Measurements from ENCODE around the gene ELFN2. TPM values are rescaled to one million over a fixed set of nuclear protein-coding genes. Genes with fewer than 3 reads are reported as not detected.

The ELFN2 gene
- polyA plus RNA-seq, 1 donor from 2014 or later = not detected

DNA sequence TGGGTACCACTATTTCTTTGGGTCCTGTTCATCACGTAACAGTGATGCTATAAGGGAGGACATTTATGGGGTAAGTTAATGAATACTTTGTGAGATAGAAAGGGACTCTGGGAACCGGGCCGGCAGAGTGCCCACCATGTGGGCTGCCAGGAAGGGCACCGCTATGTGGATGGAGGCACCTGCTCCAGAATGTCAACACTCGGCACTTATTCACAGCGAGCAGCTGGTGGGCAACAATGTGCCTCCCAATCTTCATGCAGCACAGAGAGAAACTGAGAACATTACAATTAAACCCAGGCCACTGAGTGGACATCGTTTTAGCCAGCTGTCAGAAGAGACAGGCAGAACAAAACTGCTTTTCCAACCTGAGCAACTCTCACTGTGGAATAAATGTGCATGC lies 15.8 kb upstream of the ELFN2 start:
- Mint-ChIP-seq H3K9me3 (peaks cover 3 to 8% (median 7%) of the 10 kb centered on the region in 3 donors), H3K27me3 (peaks cover 9% of the 10 kb centered on the region), H3K4me3 (no peak overlapping the region), H3K27ac (no peak overlapping the region), H3K4me1 (peaks cover 0 to 4% (median 0%) of the 10 kb centered on the region in 3 donors), H3K36me3 (peaks cover 4% of the 10 kb centered on the region)

DNA sequence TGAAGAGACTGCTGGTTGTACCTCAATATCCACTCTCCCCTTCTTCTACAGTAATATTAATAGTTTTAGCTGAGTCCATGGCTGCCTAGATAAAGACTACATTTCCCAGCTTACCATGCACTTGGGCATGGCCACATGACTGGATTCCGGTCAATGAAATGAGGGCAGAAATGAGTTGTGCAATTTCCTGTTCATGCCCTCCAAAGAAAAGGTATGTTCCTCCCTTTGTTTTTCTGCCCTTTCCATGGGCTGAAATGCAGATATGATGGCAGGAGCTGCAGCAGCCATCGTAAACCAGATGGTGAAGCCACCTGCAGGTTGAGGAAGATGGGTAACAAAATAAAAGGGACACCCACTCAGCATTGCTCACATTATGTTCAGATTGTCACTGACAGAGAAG lies 15.3 kb upstream of the ELFN2 start:
- H3K36me3 Mint-ChIP-seq = peaks cover 4% of the 10 kb centered on the region
- peaks cover 3 to 8% (median 7%) of the 10 kb centered on the region in 3 donors for H3K9me3 Mint-ChIP-seq
- H3K4me3 Mint-ChIP-seq = no peak overlapping the region
- peaks cover 5% of the 10 kb centered on the region for H3K27me3 Mint-ChIP-seq
- peaks cover 0 to 4% (median 0%) of the 10 kb centered on the region in 3 donors for H3K4me1 Mint-ChIP-seq
- H3K27ac Mint-ChIP-seq = no peak overlapping the region

DNA sequence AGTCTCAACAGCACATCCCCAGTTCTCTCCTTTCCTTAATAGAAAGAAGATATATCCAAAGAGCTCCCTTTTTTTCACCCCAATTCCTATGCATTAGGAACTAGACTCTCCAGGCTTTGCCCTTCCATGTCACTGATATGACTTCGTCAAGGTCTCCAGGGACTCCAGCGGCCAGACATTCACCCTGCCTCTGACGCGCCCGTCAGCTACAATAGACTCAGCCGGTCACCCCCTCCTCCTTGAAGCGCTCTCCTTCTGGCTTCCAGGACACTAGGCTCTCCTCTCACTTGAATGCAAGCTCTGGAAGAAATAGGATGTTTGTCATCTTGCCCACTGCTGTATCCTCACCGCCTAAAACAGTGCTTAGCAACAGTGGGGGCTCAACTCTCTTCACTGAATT lies 14.9 kb upstream of the ELFN2 start:
- Mint-ChIP-seq H3K27me3 (peaks cover 7% of the 10 kb centered on the region), H3K36me3 (peaks cover 4% of the 10 kb centered on the region), H3K9me3 (peaks cover 3 to 8% (median 7%) of the 10 kb centered on the region in 3 donors), H3K4me1 (peaks cover 0 to 4% (median 0%) of the 10 kb centered on the region in 3 donors), H3K27ac (no peak overlapping the region), H3K4me3 (no peak overlapping the region)

DNA sequence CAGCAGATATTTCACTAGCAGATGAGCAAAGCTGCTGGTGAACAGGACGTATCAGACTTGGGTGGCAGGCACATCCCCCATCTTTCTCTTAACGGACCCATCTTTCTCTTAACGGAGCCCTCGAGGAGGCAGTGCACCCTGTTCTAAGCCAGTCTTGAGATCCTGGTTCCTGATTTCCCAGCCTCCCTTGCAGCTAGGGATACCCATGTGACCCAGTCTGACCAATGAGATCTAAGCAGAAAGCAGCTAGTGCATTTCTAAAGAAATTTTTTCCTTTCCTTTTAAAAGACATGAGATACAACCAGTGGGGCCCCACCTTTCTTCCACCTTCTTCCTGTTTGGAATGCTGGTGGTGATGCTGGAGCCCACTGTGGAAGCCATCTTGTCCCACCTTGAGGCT lies 13.6 kb upstream of the ELFN2 start:
- Mint-ChIP-seq H3K9me3 (peaks cover 3 to 8% (median 7%) of the 10 kb centered on the region in 3 donors), H3K4me3 (no peak overlapping the region), H3K27ac (no peak overlapping the region), H3K36me3 (peaks cover 4% of the 10 kb centered on the region), H3K27me3 (peaks cover 7% of the 10 kb centered on the region), H3K4me1 (peaks cover 0 to 4% (median 0%) of the 10 kb centered on the region in 3 donors)

DNA sequence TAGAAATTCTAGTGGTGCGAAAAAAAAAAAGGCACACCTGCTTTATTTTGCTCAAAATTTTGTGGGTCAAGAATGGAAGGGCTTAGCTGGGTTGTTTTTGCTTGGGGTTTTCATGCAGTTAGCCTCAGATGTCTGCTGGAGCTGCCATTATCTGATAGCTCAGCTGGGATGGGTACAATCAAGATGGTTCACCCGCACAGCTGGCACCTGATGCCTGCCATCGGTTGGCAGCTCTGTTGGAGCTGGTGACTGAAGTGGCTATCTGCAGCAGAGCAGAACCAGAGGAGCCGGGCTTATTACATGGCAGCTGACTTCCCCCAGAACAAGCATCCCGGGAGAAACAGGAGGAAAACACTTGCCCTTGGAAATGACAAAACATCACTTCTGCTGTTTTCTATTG lies 12.1 kb upstream of the ELFN2 start:
- H3K4me1 Mint-ChIP-seq = peaks cover 0 to 4% (median 0%) of the 10 kb centered on the region in 3 donors
- H3K9me3 Mint-ChIP-seq = peaks cover 3 to 8% (median 7%) of the 10 kb centered on the region in 3 donors
- no peak overlapping the region for H3K27ac Mint-ChIP-seq
- no peak overlapping the region for H3K4me3 Mint-ChIP-seq
- H3K27me3 Mint-ChIP-seq = peaks cover 11% of the 10 kb centered on the region
- H3K36me3 Mint-ChIP-seq = peaks cover 6% of the 10 kb centered on the region

DNA sequence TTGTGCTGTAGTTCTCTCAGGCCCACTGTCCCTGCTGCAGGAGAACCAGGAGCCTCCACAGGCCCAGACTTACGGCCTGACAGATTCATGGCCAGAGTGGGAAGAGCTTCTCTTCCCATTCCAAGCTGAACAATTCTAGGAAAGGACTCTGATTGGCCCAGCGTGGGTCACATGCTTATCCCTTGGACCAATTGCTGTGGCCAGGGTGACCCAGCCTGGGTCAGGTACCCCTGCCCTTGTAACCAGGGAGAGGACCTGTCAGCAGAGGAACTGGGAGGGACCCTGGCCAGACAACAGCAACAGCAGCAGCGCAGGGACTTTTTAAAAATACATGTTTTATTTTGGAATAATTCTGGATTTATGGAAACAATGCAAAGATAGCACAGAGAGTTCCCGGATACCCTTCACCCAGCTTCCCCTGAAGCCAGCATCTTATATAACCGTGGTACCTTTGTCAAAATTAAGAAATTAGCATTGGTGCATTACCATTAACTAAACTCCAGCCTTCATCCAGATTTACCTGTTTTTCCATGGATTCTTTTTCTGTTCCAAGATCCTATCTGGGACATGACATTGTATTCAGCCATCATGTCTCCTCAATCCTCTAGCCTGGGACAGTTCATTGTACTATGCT lies 8.8 kb upstream of the ELFN2 start:
- Mint-ChIP-seq H3K27ac (no peak overlapping the region), H3K4me1 (peaks cover 0 to 2% (median 0%) of the 10 kb centered on the region in 3 donors), H3K27me3 (peaks cover 24% of the 10 kb centered on the region), H3K4me3 (no peak overlapping the region), H3K9me3 (peaks cover 0 to 8% (median 4%) of the 10 kb centered on the region in 3 donors), H3K36me3 (peaks cover 6% of the 10 kb centered on the region)

DNA sequence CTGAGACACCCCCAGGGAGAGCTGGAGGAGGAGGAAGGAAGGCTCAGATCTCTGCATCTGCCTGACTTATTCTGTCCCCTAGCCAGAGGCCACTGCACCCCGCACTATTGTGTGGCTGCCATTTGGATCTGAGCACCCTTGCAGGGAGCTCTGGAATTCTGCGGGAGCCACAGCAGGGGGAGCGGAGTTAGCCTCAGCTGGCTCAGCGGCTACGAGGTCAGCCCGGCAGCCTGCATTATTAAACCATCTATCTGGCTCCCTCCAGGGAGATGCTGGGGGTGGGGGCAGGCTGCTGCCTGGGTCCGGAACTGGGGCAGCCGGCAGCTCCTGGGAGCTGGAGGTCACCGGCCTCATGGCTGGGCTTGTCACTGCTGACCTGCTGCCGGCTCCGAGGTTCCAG lies 6.5 kb upstream of the ELFN2 start:
- H3K4me1 Mint-ChIP-seq = peaks cover 0 to 4% (median 4%) of the 10 kb centered on the region in 3 donors
- H3K4me3 Mint-ChIP-seq = no peak overlapping the region
- no peak overlapping the region for H3K27ac Mint-ChIP-seq
- peaks cover 0 to 4% (median 0%) of the 10 kb centered on the region in 3 donors for H3K9me3 Mint-ChIP-seq
- peaks cover 33% of the 10 kb centered on the region for H3K27me3 Mint-ChIP-seq
- peaks cover 2% of the 10 kb centered on the region for H3K36me3 Mint-ChIP-seq

DNA sequence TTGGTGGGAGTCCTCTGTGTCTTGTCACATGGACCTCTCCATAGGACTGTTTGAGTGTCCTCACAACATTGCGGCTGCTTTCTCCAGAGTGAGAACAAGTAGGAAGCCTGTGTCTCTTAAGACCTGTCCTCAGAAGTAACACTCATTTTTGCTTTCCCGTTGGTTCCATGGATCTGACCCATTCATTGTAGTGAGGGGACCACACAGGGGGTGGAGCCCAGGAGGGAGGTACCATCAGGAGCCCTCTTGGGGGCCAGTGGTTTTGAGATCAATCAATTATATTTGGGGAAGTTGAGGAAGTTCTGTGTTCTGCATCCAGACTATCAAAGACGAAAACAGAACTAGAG lies 5.4 kb upstream of the ELFN2 start:
- Mint-ChIP-seq H3K27ac (no peak overlapping the region), H3K36me3 (peaks cover 2% of the 10 kb centered on the region), H3K4me3 (peak overlapping the region in 1 of 4 donors; percentile 29), H3K4me1 (peaks cover 0 to 4% (median 4%) of the 10 kb centered on the region in 3 donors), H3K9me3 (peaks cover 0 to 4% (median 0%) of the 10 kb centered on the region in 3 donors), H3K27me3 (peaks cover 42% of the 10 kb centered on the region)

DNA sequence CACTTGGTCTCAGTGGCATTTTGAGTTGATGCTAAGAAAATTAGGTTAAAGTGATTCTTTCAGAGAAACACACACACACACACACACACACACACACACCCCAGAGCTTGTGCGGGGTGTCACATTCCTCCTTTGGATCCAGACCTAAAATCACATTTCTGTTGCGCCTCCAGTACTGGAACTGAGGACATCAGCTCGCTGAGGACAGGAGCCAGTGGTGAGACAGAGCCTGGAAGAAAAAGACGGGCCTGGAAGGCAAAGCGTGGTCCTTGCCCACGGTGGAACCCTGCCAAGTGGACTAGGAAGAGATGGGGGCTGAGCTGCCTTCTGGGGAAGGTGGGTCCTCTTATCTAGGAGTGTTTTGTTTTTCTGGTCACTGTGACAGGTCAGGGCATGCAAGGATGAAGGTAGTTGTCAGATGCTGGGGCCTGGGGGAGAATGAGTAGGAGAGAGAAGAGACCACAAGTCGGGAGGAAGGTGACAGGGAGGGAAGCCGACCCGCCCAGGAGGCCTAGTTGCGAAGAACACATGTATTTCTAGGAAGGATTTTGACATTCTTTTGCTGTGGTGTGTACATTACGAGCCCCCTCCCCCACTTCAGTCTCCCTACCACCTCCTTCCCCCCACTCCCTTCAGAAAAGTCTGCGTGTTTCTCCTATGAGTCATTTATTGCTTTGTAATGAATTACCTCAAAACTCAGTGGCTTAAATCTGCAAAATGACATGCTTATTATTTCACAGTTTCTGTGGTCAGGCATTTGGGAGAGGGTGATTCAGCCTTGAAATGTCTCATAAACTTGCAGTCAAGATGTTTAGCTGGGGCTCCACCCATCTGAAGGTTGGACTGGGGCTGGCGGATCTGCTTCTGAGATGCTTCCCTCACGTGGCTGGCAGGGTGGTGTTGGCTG lies 4.8 kb upstream of the ELFN2 start:
- Mint-ChIP-seq H3K36me3 (peaks cover 2% of the 10 kb centered on the region), H3K27ac (no peak overlapping the region), H3K9me3 (peaks cover 0 to 4% (median 0%) of the 10 kb centered on the region in 3 donors), H3K4me1 (peaks cover 0 to 4% (median 4%) of the 10 kb centered on the region in 3 donors), H3K4me3 (no peak overlapping the region), H3K27me3 (peaks cover 43% of the 10 kb centered on the region)

DNA sequence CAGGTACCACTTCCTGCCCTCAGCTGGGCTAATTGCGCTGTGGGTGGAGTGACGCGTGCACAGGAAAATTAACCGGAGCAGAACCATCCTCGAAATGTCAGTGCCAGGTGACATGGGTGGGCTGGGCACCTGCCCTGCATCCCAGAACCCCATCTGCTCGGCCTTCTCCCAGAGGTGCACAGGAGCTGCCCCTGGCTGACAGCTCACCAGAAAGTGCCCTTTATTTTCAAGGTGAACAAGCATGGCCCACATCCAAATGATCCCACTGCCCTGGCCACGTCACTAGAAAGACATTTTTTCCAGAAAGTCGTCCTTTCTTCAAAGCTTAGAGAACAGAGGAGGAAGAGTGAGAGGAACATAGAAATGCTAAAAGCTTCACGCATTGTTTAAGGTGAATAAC lies 4.1 kb upstream of the ELFN2 start:
- Mint-ChIP-seq H3K36me3 (peaks cover 2% of the 10 kb centered on the region), H3K4me1 (peaks cover 0 to 4% (median 4%) of the 10 kb centered on the region in 3 donors), H3K27me3 (peaks cover 50% of the 10 kb centered on the region), H3K27ac (no peak overlapping the region), H3K9me3 (peaks cover 0 to 4% (median 0%) of the 10 kb centered on the region in 3 donors), H3K4me3 (peak overlapping the region in 1 of 4 donors; percentile 49)

DNA sequence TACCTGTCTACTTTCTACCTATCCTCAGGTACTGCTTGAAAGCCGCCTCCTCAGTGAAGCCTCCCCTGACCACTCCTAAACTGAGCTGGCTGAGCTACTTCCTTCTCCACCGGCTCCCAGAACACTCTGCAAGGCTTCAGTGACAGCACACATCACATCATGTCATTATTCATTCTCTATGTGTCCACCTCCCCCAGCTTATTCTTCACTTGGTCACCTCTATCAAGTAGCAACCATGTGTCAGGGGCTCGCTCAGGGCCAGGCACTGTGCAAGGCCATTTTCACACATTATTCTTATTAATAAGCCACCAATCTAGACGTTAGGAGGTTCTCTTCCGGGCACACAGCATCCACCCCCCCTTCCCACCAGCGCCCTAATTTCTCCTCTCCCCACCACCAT lies 3.7 kb upstream of the ELFN2 start:
- H3K9me3 Mint-ChIP-seq = peaks cover 0 to 4% (median 0%) of the 10 kb centered on the region in 3 donors
- peak overlapping the region in 1 of 4 donors; percentile 49 for H3K4me3 Mint-ChIP-seq
- peaks cover under 1 to 7% (median 4%) of the 10 kb centered on the region in 3 donors for H3K4me1 Mint-ChIP-seq
- no peak overlapping the region for H3K27ac Mint-ChIP-seq
- H3K27me3 Mint-ChIP-seq = peaks cover 54% of the 10 kb centered on the region
- peaks cover 2% of the 10 kb centered on the region for H3K36me3 Mint-ChIP-seq

DNA sequence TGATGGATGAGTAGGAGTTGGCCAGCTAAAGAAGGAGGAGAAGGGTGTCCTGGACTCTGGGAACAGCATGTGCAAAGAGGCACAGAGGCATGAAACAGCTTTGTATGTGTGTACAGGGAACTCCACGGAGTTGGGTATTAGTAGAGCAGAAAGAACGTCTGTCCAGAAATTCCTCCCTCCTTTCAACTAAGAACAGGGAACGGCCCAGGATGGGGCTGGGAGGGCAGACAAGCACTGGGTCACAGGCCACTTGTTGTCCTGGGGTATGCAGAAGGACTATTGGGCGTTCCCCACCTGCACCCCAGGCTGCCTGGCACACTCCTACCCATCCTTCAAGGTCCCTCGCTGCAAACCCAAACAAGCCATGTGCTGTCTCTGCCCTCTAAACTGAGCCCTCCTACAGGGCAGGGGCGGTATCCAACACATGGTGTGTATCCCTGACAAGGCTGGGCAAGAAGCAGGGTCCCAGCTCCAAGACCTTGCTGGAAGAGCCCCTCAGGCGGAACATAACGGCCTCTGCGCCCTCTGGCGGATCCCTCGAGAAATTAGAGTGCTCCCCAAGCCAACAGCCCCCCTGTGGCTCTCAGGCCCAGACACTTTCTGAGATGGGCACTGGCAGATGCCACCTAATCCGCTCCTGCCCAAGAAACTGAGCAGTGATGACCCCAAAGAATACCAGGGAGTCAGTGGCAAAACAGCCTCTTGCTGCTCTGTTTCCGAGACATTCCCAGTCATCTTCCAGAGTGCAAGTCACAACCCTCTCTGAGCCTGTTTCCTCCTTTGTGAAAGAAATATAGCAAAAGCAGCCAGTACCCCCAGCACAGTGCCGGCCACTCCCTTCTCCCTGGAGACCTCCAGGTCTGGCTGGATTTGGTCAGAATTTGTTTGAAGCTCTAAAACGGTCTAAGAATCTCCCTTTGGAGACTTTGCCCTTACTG lies 1.6 kb upstream of the ELFN2 start:
- Mint-ChIP-seq H3K4me1 (peaks cover 2 to 9% (median 4%) of the 10 kb centered on the region in 3 donors), H3K4me3 (peak overlapping the region in 1 of 4 donors; percentile 78), H3K9me3 (peaks cover 0 to 4% (median 2%) of the 10 kb centered on the region in 3 donors), H3K36me3 (no peaks in the 10 kb centered on the region), H3K27ac (no peak overlapping the region), H3K27me3 (peaks cover 65% of the 10 kb centered on the region)

DNA sequence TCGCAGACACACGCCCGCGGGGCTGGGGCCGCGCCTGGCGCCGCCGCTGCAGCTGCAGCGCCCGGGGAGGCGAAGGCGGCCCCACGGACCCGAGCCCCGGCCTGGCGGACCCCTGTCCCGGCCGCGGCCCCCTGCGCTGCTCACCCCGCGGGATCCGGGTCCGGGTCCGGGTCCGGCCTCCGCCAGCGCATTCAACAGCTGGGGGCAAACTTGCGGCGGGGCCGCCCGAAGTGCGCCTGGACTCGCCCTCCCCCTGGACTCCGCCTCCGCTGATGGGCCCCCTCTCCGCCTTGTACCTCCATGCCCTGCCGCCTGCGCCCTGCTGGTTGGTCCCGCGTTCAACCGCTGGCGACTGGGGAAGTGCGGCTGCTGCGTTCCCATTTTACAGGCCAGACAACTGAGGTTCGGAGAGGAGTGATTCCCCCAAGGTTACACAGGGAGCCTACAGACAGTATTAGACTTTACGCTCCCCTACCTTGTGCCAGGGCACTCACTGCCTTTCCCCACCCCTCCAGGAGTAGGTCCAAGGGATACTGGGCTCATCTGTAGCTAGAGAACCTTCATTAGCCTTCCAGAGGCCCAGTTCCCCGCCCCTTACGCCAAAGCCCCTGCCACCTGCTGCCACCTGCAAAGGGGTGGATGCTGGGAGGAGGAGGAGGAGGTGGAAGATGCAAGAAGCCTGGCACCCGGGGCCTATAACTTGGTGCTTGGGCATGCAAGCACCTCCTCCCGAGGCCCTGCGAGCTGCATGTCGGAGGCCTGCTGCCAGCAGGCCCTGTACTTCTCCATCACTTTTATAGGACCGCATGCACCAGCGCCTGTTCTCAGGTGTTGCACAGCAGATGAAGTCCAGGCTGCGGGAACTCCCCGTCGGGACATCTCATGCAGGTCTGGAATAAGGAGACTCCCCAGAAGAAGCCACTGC lies 694 bp upstream of the ELFN2 start:
- Mint-ChIP-seq H3K4me1 (peaks cover 2 to 9% (median 4%) of the 10 kb centered on the region in 3 donors), H3K4me3 (peak overlapping the region in 1 of 4 donors; percentile 57), H3K9me3 (peaks cover 0 to 4% (median 2%) of the 10 kb centered on the region in 3 donors), H3K27me3 (peaks cover 65% of the 10 kb centered on the region), H3K27ac (no peak overlapping the region), H3K36me3 (no peaks in the 10 kb centered on the region)

Measured in IgD-negative memory B cell (primary cell).